ENCODE results near the gene TNFRSF21. TPM values are rescaled to one million over a fixed set of nuclear protein-coding genes. Genes with fewer than 3 reads are reported as not detected.
"Not testable (repeated sequence)": the region's sequence is repeated elsewhere in the genome, so short reads cannot be mapped to it uniquely, and the experiment has no call there.

TNFRSF21 gene
- total RNA-seq, 1 donor from 2014 or later = 46.3 TPM

DNA sequence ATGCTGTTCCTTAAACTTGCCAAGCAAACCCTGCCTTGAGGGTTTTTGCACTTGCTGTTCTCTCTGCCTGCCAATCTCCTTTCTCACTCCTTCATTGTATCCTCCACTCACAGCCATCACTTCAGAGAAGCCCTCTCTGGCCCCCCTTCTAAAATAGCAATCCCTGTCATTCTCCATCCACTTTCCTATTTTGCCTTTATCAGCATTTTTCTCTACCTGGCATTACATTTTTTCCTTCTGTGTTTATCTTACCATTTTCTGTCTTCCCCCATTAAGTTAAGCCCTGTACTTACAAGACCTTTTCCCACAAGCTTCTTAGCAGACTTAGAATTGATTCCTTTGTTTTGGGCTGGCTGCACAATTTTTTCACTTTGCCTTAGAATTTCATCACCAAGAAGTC lies 26.6 kb upstream of the TNFRSF21 start:
- Mint-ChIP-seq H3K4me3 (ENCODE audit: low read depth) (no peak overlapping the region), H3K27ac (no peak overlapping the region), H3K4me1 (ENCODE audit: low read depth) (peaks cover 7% of the 10 kb centered on the region), H3K9me3 (ENCODE audit: low read depth) (peaks cover 3% of the 10 kb centered on the region), H3K27me3 (peaks cover 36% of the 10 kb centered on the region), H3K36me3 (ENCODE audit: insufficient read depth) (no peaks in the 10 kb centered on the region)
- no peak for DNase-seq (ENCODE audit: low spot score, unreplicated experiment)
- TF ChIP-seq, protein P1, sequence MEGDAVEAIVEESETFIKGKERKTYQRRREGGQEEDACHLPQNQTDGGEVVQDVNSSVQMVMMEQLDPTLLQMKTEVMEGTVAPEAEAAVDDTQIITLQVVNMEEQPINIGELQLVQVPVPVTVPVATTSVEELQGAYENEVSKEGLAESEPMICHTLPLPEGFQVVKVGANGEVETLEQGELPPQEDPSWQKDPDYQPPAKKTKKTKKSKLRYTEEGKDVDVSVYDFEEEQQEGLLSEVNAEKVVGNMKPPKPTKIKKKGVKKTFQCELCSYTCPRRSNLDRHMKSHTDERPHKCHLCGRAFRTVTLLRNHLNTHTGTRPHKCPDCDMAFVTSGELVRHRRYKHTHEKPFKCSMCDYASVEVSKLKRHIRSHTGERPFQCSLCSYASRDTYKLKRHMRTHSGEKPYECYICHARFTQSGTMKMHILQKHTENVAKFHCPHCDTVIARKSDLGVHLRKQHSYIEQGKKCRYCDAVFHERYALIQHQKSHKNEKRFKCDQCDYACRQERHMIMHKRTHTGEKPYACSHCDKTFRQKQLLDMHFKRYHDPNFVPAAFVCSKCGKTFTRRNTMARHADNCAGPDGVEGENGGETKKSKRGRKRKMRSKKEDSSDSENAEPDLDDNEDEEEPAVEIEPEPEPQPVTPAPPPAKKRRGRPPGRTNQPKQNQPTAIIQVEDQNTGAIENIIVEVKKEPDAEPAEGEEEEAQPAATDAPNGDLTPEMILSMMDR (IDR thresholded peaks at IDR 0.05; ENCODE audit: unreplicated experiment) = no peak

DNA sequence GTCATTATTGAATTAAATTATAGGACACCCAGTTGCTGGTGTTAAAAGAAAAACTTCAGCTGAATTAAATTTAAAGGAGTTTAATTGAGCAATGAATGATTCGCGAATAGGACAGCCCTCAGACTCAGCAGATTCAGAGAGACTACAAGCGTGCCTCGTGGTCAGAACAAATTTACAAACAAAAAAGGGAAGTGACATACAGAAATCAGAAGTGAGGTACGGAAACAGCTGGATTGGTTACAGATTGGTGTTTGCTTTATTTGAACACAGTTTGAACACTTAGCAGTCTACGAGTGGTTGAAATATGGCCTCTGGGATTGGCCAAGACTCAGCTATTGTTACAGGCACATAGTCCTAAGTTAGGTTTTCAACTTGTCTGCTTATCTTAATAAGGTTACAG lies 25.8 kb upstream of the TNFRSF21 start:
- no peaks in the 10 kb centered on the region for H3K36me3 Mint-ChIP-seq (ENCODE audit: insufficient read depth)
- TF ChIP-seq, protein P1 (IDR thresholded peaks at IDR 0.05; ENCODE audit: unreplicated experiment) = no peak
- peaks cover 3% of the 10 kb centered on the region for H3K9me3 Mint-ChIP-seq (ENCODE audit: low read depth)
- peaks cover 36% of the 10 kb centered on the region for H3K27me3 Mint-ChIP-seq
- H3K27ac Mint-ChIP-seq = no peak overlapping the region
- peaks cover 7% of the 10 kb centered on the region for H3K4me1 Mint-ChIP-seq (ENCODE audit: low read depth)
- no peak overlapping the region for H3K4me3 Mint-ChIP-seq (ENCODE audit: low read depth)
- no peak for DNase-seq (ENCODE audit: low spot score, unreplicated experiment)

DNA sequence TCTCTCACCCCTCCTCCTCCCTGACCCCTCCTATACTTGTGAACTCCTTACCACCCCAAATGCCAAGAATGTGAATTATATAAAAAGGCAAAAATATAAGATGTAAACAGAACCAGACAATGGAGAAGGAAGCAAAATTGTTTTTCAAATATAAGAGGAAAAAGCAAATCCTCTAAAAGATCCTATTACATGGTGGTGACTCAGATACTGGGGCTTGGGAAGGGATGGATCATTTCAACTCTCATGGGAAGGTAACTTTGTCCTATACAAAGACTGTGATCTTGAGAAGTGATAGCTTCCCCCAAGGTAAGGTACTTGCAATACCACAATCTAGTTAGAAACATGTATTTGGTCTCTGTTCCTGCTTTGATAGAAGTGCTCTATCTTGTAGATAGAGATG lies 24.6 kb upstream of the TNFRSF21 start:
- TF ChIP-seq, protein P1 (IDR thresholded peaks at IDR 0.05; ENCODE audit: unreplicated experiment) = no peak
- no peaks in the 10 kb centered on the region for H3K36me3 Mint-ChIP-seq (ENCODE audit: insufficient read depth)
- no peak for DNase-seq (ENCODE audit: low spot score, unreplicated experiment)
- peaks cover 7% of the 10 kb centered on the region for H3K9me3 Mint-ChIP-seq (ENCODE audit: low read depth)
- no peak overlapping the region for H3K4me3 Mint-ChIP-seq (ENCODE audit: low read depth)
- H3K27ac Mint-ChIP-seq = no peak overlapping the region
- H3K4me1 Mint-ChIP-seq (ENCODE audit: low read depth) = peaks cover 7% of the 10 kb centered on the region
- H3K27me3 Mint-ChIP-seq = peaks cover 29% of the 10 kb centered on the region

DNA sequence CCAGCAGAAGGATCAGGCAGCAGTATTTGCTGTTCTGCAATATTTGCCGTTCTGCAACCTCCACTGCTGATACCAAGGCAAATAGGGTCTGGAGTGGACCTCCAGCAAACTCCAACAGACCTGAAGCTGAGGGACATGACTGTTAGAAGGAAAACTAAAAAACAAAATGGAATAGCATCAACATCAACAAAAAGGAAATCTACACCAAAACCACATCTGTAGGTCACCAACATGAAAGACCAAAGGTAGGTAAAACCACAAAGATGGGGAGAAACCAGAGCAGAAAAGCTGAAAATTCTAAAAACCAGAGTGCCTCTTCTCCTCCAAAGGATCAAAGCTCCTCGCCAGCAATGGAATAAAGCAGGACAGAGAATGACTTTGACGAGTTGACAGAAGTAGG lies 18.9 kb upstream of the TNFRSF21 start:
- peaks cover 15% of the 10 kb centered on the region for H3K9me3 Mint-ChIP-seq (ENCODE audit: low read depth)
- H3K4me3 Mint-ChIP-seq (ENCODE audit: low read depth); H3K27me3 Mint-ChIP-seq; H3K36me3 Mint-ChIP-seq (ENCODE audit: insufficient read depth); H3K4me1 Mint-ChIP-seq (ENCODE audit: low read depth); H3K27ac Mint-ChIP-seq; DNase-seq (ENCODE audit: low spot score, unreplicated experiment): not testable (repeated sequence)

DNA sequence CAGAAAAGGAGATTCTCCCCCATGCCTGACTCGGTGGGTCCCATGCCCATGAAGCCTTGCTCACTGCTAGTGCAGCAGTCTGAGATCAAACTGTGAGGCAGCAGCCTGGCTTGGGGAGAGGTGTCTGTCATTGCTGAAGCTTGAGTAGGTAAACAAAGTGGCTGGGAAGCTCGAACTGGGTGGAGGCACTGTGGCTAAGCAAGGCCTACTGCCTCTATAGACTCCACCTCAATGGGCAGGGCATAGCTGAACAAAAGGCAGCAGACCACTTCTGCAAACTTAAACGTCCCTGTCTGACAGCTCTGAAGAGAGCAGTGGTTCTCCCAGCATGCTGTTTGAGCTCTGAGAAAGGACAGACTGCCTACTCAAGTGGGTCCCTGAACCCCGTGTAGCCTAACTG lies 18.4 kb upstream of the TNFRSF21 start:
- not testable (repeated sequence) for H3K27me3 Mint-ChIP-seq; H3K27ac Mint-ChIP-seq; H3K36me3 Mint-ChIP-seq (ENCODE audit: insufficient read depth); H3K4me1 Mint-ChIP-seq (ENCODE audit: low read depth); DNase-seq (ENCODE audit: low spot score, unreplicated experiment); H3K4me3 Mint-ChIP-seq (ENCODE audit: low read depth)
- H3K9me3 Mint-ChIP-seq (ENCODE audit: low read depth) = peaks cover 15% of the 10 kb centered on the region

DNA sequence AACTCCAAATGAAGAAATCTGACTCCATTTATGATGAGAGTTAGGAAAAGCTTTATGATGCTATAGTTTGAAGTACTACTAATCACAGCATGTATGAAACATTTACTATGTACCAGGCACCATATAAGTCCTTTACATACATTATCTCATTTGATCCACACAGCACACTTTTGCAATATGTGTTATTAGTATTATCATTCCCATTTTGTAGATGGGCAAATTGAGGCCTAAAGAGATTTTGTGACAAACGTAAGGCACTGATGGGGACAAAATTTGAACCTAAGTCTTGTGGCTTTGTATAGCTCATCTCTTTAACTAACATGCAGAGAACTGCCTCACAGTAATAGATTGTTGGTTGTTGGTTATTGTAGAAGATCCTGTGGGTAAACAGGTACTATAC lies 14.2 kb upstream of the TNFRSF21 start:
- Mint-ChIP-seq H3K4me3 (ENCODE audit: low read depth) (no peak overlapping the region), H3K27me3 (no peaks in the 10 kb centered on the region), H3K27ac (no peak overlapping the region), H3K4me1 (ENCODE audit: low read depth) (no peaks in the 10 kb centered on the region), H3K9me3 (ENCODE audit: low read depth) (peaks cover 4% of the 10 kb centered on the region), H3K36me3 (ENCODE audit: insufficient read depth) (no peaks in the 10 kb centered on the region)
- DNase-seq (ENCODE audit: low spot score, unreplicated experiment) = no peak
- TF ChIP-seq, protein P1 (IDR thresholded peaks at IDR 0.05; ENCODE audit: unreplicated experiment) = no peak
